ENCODE results near the gene SLC25A33.

DNA sequence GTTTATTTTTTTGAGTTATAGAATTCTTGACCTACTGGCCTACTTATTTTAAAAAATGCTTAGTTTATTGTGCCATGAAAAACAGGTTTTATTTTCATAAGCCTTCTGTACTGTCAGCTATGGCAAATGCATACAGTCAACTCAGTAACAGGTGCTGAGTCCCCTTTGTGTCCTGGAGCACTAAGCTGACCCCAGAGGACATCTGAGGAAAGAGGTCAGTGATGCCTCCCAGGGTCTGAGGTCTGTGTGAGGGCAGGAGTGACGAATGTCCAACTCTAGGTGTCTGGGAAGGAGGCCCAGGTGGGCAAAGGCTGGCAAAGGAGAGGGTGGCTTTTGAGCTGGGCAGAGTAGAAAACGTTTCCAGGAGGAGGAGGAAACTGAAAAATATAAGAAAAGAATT is 41.7 kb downstream of the SLC25A33 start:
- TF ChIP-seq, protein P1, sequence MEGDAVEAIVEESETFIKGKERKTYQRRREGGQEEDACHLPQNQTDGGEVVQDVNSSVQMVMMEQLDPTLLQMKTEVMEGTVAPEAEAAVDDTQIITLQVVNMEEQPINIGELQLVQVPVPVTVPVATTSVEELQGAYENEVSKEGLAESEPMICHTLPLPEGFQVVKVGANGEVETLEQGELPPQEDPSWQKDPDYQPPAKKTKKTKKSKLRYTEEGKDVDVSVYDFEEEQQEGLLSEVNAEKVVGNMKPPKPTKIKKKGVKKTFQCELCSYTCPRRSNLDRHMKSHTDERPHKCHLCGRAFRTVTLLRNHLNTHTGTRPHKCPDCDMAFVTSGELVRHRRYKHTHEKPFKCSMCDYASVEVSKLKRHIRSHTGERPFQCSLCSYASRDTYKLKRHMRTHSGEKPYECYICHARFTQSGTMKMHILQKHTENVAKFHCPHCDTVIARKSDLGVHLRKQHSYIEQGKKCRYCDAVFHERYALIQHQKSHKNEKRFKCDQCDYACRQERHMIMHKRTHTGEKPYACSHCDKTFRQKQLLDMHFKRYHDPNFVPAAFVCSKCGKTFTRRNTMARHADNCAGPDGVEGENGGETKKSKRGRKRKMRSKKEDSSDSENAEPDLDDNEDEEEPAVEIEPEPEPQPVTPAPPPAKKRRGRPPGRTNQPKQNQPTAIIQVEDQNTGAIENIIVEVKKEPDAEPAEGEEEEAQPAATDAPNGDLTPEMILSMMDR (IDR thresholded peaks at IDR 0.05 in 4 of 5, conservative IDR thresholded peaks at IDR 0.05 in 1 of 5): no peak
- no peak for TF ChIP-seq POLR2A (IDR thresholded peaks at IDR 0.05)
